Measurements from ENCODE around the gene FCRL2. TPM values are rescaled to one million over a fixed set of nuclear protein-coding genes. Genes with fewer than 3 reads are reported as not detected.

Gene FCRL2
- total RNA-seq, 3 donors from 2014 or later (not counting 1 experiment from before 2014, with no cell fraction given) = 0.49 to 1.1 (median 0.88) TPM

- ATAC-seq = peak in 1 of 3 donors; percentile 28
- peaks cover 34 to 47% of the 10 kb centered on the region in 2 donors for H3K4me1 Mint-ChIP-seq
Observed at GRCh38 chr1:157771661-157772425, 5.1 kb downstream of the FCRL2 start.

GRCh38 chr1:157770442-157771043 is 6.4 kb downstream of the FCRL2 start:
- no peak for TF ChIP-seq CTCF (IDR thresholded peaks at IDR 0.05)
- Histone ChIP-seq H3K27ac (ENCODE audit: low read length) (no peak overlapping the region), H3K4me1 (ENCODE audit: control insufficient read depth, insufficient read depth, low read length) (peaks cover 32% of the 10 kb centered on the region), H3K36me3 (ENCODE audit: control insufficient read depth, insufficient read depth, low read length) (no peaks in the 10 kb centered on the region), H3K27me3 (ENCODE audit: control insufficient read depth, insufficient read depth, low read length) (no peaks in the 10 kb centered on the region), H3K9me3 (ENCODE audit: control insufficient read depth, insufficient read depth, low read length) (no peaks in the 10 kb centered on the region), H3K4me3 (ENCODE audit: low read length) (no peak overlapping the region)
- 90% methylated on average over 9 of the region's 9 CpGs for WGBS (ENCODE audit: insufficient coverage)
- no peak overlapping the region for H3K4me3 Mint-ChIP-seq
- no peaks in the 10 kb centered on the region for H3K36me3 Mint-ChIP-seq
- DNase-seq (no peak), ATAC-seq (no peak)
- H3K27me3 Mint-ChIP-seq (ENCODE audit: low read depth in 2 of 2) = no peaks in the 10 kb centered on the region
- intact Hi-C loops (cut with micrococcal nuclease) = loop anchor here (10.0 kb wide), 1 partner anchor 46 kb away; no protein-coding TSS in a partner anchor
- peaks cover 32 to 55% of the 10 kb centered on the region in 2 donors for H3K4me1 Mint-ChIP-seq
- H3K27ac Mint-ChIP-seq = peak overlapping the region in 1 of 2 donors; percentile 59
- H3K9me3 Mint-ChIP-seq = no peaks in the 10 kb centered on the region

More at GRCh38 chr1:157771661-157772425, 5.1 kb downstream of the FCRL2 start:
- intact Hi-C loops (cut with micrococcal nuclease) = loop anchor here (10.0 kb wide), 1 partner anchor 47 kb away; no protein-coding TSS in a partner anchor
- no peaks in the 10 kb centered on the region for H3K9me3 Mint-ChIP-seq
- Histone ChIP-seq H3K9me3 (ENCODE audit: control insufficient read depth, insufficient read depth, low read length) (no peaks in the 10 kb centered on the region), H3K36me3 (ENCODE audit: control insufficient read depth, insufficient read depth, low read length) (no peaks in the 10 kb centered on the region), H3K27ac (ENCODE audit: low read length) (no peak overlapping the region), H3K27me3 (ENCODE audit: control insufficient read depth, insufficient read depth, low read length) (no peaks in the 10 kb centered on the region), H3K4me3 (ENCODE audit: low read length) (no peak overlapping the region), H3K4me1 (ENCODE audit: control insufficient read depth, insufficient read depth, low read length) (peaks cover 34% of the 10 kb centered on the region)
- no peak for TF ChIP-seq CTCF (IDR thresholded peaks at IDR 0.05)
- no peaks in the 10 kb centered on the region for H3K36me3 Mint-ChIP-seq
- peak overlapping the region in 1 of 2 donors; percentile 59 for H3K27ac Mint-ChIP-seq
- no peak overlapping the region for H3K4me3 Mint-ChIP-seq
- no peak for DNase-seq
- H3K27me3 Mint-ChIP-seq (ENCODE audit: low read depth in 2 of 2) = no peaks in the 10 kb centered on the region
- WGBS (ENCODE audit: insufficient coverage) = 23% methylated on average over 5 of the region's 8 CpGs

- DNase-seq = no peak
- no peak overlapping the region for H3K4me3 Mint-ChIP-seq
- no peak for TF ChIP-seq CTCF (IDR thresholded peaks at IDR 0.05)
- peaks cover 39 to 60% of the 10 kb centered on the region in 2 donors for H3K4me1 Mint-ChIP-seq
- intact Hi-C loops (cut with micrococcal nuclease) = no loop called here
- peaks cover 20% of the 10 kb centered on the region for H3K4me1 ChIP-seq (ENCODE audit: control insufficient read depth, insufficient read depth, low read length)
- no peaks in the 10 kb centered on the region for H3K9me3 Mint-ChIP-seq
- H3K36me3 Mint-ChIP-seq = no peaks in the 10 kb centered on the region
- H3K27ac ChIP-seq (ENCODE audit: low read length) = no peak overlapping the region
- peak in 1 of 3 donors; percentile 35 for ATAC-seq
- no peak overlapping the region for H3K27ac Mint-ChIP-seq
- no peaks in the 10 kb centered on the region for H3K36me3 ChIP-seq (ENCODE audit: control insufficient read depth, insufficient read depth, low read length)
- H3K27me3 Mint-ChIP-seq (ENCODE audit: low read depth in 2 of 2) = no peaks in the 10 kb centered on the region
- H3K27me3 ChIP-seq (ENCODE audit: control insufficient read depth, insufficient read depth, low read length) = no peaks in the 10 kb centered on the region
- no peaks in the 10 kb centered on the region for H3K9me3 ChIP-seq (ENCODE audit: control insufficient read depth, insufficient read depth, low read length)
- H3K4me3 ChIP-seq (ENCODE audit: low read length) = no peak overlapping the region
Observed at GRCh38 chr1:157766792-157767191, 10.1 kb downstream of the FCRL2 start.
